DOHH2 (cell line): ENCODE measurements around the gene SULT6B1.

Experiments
- H3F3A ChIP-seq: fragments of 200-600 bp; sonication (generic), shearing (Covaris generic); 2 replicates; pipeline ENCODE4 v1.6.0; 2016; ENCODE audit warnings: antibody characterized with exemption, mild to moderate bottlenecking; ENCODE audit not compliant: control insufficient read depth, insufficient read depth
- H3K27ac ChIP-seq: fragments of 200-600 bp; sonication (generic); 2 replicates; pipeline ENCODE4 v1.5.1; 2014; ENCODE audit warnings: low read depth, mild to moderate bottlenecking, low read length, moderate library complexity
- H3K27me3 ChIP-seq: fragments of 200-600 bp; sonication (generic); 2 replicates; pipeline ENCODE4 v1.6.1; 2014; ENCODE audit warnings: mild to moderate bottlenecking, low read length, mixed read lengths; ENCODE audit not compliant: control insufficient read depth
- H3K36me3 ChIP-seq: fragments of 200-600 bp; sonication (generic); 2 replicates; pipeline ENCODE4 v1.6.1; 2014; ENCODE audit warnings: mild to moderate bottlenecking, low read length, moderate library complexity, mixed read lengths; ENCODE audit not compliant: control insufficient read depth
- H3K4me1 ChIP-seq: fragments of 200-600 bp; sonication (generic); 2 replicates; pipeline ENCODE4 v1.6.1; 2014; ENCODE audit warnings: mild to moderate bottlenecking, low read length, mixed read lengths; ENCODE audit not compliant: control insufficient read depth
- H3K4me2 ChIP-seq: fragments of 200-600 bp; sonication (generic); 2 replicates; pipeline ENCODE4 v1.6.0; 2014; ENCODE audit warnings: mild to moderate bottlenecking, low read length, moderate library complexity
- H3K4me3 ChIP-seq: fragments of 200-600 bp; sonication (generic); 2 replicates; pipeline ENCODE4 v1.5.1; 2014; ENCODE audit warnings: mild to moderate bottlenecking, low read length, mixed read lengths
- H3K79me2 ChIP-seq: fragments of 200-600 bp; sonication (generic); 2 replicates; pipeline ENCODE4 v1.6.1; 2014; ENCODE audit warnings: mild to moderate bottlenecking, low read length, mixed read lengths; ENCODE audit not compliant: control insufficient read depth
- H3K9me2 ChIP-seq: fragments of 200-600 bp; sonication (generic); replicated peaks from 2 replicates; pipeline ENCODE4 v1.6.1; 2014; ENCODE audit warnings: mild to moderate bottlenecking, low read length, mixed read lengths; ENCODE audit not compliant: control insufficient read depth
- H3K9me3 ChIP-seq: fragments of 200-600 bp; sonication (generic); 2 replicates; pipeline ENCODE4 v1.6.1; 2014; ENCODE audit warnings: antibody characterized with exemption, low read length, mixed read lengths; ENCODE audit not compliant: control insufficient read depth, insufficient read depth
- H4K20me1 ChIP-seq: fragments of 200-600 bp; sonication (generic); 2 replicates; pipeline ENCODE4 v1.6.0; 2014; ENCODE audit warnings: low read depth, mild to moderate bottlenecking, antibody characterized with exemption, low read length, moderate library complexity; ENCODE audit not compliant: control insufficient read depth, insufficient read depth
- EZH2phosphoT487 ChIP-seq: fragments of 200-600 bp; sonication (generic); IDR thresholded peaks from 2 replicates; pipeline ENCODE4 v1.6.1; 2017; ENCODE audit warnings: borderline replicate concordance, mild to moderate bottlenecking, antibody characterized with exemption, low read length, moderate library complexity, mixed read lengths
- TF ChIP-seq, protein P1 (sequence below): fragments of 200-600 bp; sonication (generic); IDR thresholded peaks from one replicate; pipeline ENCODE4 v1.5.1; 2014; ENCODE audit warnings: antibody characterized with exemption, mild to moderate bottlenecking, low read depth, low read length; ENCODE audit not compliant: poor library complexity, severe bottlenecking

SULT6B1 gene, protein sequence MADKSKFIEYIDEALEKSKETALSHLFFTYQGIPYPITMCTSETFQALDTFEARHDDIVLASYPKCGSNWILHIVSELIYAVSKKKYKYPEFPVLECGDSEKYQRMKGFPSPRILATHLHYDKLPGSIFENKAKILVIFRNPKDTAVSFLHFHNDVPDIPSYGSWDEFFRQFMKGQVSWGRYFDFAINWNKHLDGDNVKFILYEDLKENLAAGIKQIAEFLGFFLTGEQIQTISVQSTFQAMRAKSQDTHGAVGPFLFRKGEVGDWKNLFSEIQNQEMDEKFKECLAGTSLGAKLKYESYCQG

DNA sequence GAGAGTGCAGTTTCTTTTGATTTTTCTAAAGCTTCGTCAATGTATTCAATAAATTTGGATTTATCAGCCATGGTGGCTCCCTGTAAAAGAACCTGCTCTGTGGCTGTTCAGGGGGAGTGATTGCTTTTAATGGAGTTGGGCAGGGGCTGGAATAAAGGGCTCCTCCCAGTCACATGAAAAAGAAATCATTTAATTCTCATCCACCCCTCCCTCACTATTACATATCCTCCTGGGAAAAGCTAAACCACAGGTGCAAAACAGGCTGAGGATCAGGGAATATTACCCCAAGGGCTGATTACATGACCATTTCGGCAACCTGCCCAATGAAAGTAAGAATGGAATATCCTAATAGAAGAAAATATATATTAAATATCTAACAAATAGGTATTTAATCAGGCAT lies at the start of gene SULT6B1:
Gene SULT6B1, minus strand, starts transcription at position 101 of the 400 bp plus-strand sequence. Its CDS starts 30 bp downstream, at position 71.
- Histone ChIP-seq H3K27me3 (no peaks in the 10 kb centered on the region), H3K9me3 (no peaks in the 10 kb centered on the region), H3K36me3 (no peaks in the 10 kb centered on the region), H3K4me2 (no peak within 1 kb of the TSS), H3F3A (no peaks in the 10 kb centered on the region), H3K4me1 (no peaks in the 10 kb centered on the region), H4K20me1 (no peaks in the 10 kb centered on the region), H3K27ac (no peak within 1 kb of the TSS), H3K4me3 (no peak within 1 kb of the TSS), H3K9me2 (no peaks in the 10 kb centered on the region), H3K79me2 (no peaks in the 10 kb centered on the region)
- no peak for TF ChIP-seq EZH2phosphoT487
- TF ChIP-seq, protein P1, sequence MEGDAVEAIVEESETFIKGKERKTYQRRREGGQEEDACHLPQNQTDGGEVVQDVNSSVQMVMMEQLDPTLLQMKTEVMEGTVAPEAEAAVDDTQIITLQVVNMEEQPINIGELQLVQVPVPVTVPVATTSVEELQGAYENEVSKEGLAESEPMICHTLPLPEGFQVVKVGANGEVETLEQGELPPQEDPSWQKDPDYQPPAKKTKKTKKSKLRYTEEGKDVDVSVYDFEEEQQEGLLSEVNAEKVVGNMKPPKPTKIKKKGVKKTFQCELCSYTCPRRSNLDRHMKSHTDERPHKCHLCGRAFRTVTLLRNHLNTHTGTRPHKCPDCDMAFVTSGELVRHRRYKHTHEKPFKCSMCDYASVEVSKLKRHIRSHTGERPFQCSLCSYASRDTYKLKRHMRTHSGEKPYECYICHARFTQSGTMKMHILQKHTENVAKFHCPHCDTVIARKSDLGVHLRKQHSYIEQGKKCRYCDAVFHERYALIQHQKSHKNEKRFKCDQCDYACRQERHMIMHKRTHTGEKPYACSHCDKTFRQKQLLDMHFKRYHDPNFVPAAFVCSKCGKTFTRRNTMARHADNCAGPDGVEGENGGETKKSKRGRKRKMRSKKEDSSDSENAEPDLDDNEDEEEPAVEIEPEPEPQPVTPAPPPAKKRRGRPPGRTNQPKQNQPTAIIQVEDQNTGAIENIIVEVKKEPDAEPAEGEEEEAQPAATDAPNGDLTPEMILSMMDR, result no peak

DNA sequence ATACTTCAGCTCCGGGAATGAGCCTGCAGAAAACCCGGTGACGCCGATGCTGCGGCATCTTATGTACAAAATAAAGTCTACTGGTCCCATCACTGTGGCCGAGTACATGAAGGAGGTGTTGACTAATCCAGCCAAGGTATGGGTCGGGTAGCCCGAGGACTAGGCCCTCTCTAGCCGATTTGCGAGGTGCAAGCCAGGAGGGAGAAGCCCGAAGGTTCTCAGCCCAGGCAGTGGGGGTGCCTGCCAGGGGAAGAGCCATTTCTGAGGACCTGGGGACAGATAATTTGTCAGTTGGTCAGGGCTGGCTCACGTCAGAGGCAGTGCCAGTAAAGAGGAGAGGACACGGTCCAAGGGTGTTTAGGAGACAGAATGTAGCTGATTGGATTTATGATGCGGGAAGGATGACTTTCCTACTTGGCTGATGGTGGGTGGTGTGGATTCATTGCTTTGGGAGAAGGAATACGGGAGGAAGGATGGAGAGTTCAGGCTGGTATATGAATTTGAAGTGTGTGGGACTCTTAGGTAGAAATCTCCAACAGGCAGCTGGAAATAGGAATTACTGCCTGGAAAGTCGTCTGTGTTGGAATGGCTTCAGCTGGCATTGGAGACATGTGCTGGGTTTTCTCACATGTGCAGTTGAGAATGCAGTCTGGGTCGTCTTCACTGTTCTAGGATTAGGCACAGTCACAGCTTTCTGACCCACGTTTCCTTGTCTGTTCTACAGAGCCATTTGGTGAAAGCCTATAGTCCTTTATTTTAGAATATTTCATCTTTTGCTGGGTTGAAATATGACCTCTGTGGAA lies 43.9 kb upstream of the SULT6B1 start:
- Histone ChIP-seq H3K4me2 (peak overlapping the region; percentile 94), H4K20me1 (peaks cover 21% of the 10 kb centered on the region)

DNA sequence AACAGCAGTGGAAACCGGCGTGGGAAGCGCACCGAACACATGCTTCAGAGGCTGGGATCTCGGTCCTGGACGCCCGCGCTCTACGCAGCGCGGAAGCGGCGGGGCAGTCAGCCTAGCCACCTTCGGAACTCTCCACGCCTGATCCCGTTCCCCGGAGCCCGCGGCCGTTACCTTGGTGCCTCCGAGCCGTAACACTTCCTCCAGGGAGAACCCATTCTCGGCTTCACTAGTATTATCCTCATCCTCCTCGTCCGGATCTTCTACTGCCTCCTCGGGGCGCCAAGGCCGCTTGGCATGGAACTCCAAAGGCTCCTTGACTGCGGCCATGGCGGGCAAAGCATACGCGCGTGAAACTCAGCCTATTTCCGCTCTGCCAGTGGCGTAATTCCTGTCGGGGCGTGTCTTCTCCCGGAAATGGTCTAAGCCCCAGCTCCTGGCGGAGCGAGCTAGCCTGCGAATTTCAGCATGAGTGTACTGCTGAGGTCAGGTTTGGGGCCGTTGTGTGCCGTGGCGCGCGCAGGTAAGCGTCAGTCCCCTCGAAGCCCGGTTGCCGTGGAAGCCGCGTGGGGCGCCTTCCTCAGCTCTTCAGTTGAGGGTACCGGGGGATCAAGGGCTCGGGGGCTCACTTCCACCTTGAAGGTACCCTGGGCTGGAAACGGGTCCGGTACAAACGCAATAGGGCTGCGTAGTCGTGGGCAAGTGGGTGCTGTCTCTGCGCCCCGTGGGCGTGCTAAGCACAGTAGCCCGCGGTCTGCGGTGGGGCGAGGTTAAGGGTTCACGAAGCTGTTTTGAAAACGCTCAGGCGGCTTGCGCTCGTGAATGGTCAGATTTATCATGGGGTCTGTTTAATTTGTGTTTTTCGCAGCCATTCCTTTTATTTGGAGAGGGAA lies 43.0 kb upstream of the SULT6B1 start, which contains the start of the genes CEBPZ and NDUFAF7:
Gene CEBPZ, minus strand, starts transcription at position 356 of the 890 bp plus-strand sequence. Its CDS starts 29 bp downstream, at position 327.
Gene NDUFAF7, plus strand, starts transcription at position 418 of the 890 bp plus-strand sequence. Its CDS starts 48 bp downstream, at position 466.
- Histone ChIP-seq H3K9me2 (no peaks in the 10 kb centered on the region), H3K79me2 (peaks cover 92% of the 10 kb centered on the region), H3K4me1 (peaks cover 45% of the 10 kb centered on the region), H3F3A (no peaks in the 10 kb centered on the region; the same call in 1 of the 2 replicates), H3K4me3 (peak within 1 kb of the TSS; percentile 92), H3K4me2 (peak within 1 kb of the TSS; percentile 94), H3K36me3 (peaks cover 56% of the 10 kb centered on the region), H3K27me3 (no peaks in the 10 kb centered on the region), H4K20me1 (peaks cover 29% of the 10 kb centered on the region), H3K9me3 (no peaks in the 10 kb centered on the region), H3K27ac (peak within 1 kb of the TSS; percentile 45)
- no peak for TF ChIP-seq EZH2phosphoT487
- TF ChIP-seq, protein P1, result peak; percentile 22

More for the DNA sequence above, 43.9 kb upstream of the SULT6B1 start:
- H3K79me2 ChIP-seq, result peaks cover 83% of the 10 kb centered on the region
- no peaks in the 10 kb centered on the region; the same call in 1 of the 2 replicates for H3F3A ChIP-seq
- H3K9me3 ChIP-seq, result no peaks in the 10 kb centered on the region
- H3K27ac ChIP-seq, result peak overlapping the region; percentile 45
- no peak for TF ChIP-seq EZH2phosphoT487
- TF ChIP-seq, protein P1, result no peak
- H3K4me3 ChIP-seq, result peak overlapping the region; percentile 92
- peaks cover 37% of the 10 kb centered on the region for H3K4me1 ChIP-seq
- no peaks in the 10 kb centered on the region for H3K27me3 ChIP-seq
- H3K9me2 ChIP-seq, result no peaks in the 10 kb centered on the region
- H3K36me3 ChIP-seq, result peaks cover 48% of the 10 kb centered on the region
